Osteoblast (primary cell): Measurements from ENCODE around the gene TBXT. TPM values are rescaled to one million over a fixed set of nuclear protein-coding genes. Genes with fewer than 3 reads are reported as not detected.

Experiments
- DNase-seq: peaks from one replicate; pipeline ENCODE4 v3.0.0; 2011; ENCODE audit warnings: low spot score, mixed read lengths; ENCODE audit not compliant: insufficient read length; ENCODE audit errors: missing footprints
- H2AFZ ChIP-seq: 2 replicates; pipeline ENCODE4 v1.6.0; 2011; ENCODE audit warnings: mild to moderate bottlenecking, low read length
- H3K27ac ChIP-seq: 2 replicates; pipeline ENCODE4 v1.5.1; 2011; ENCODE audit warnings: mild to moderate bottlenecking, low read depth, low read length, moderate library complexity
- H3K27me3 ChIP-seq: 2 replicates; pipeline ENCODE4 v1.6.0; 2012; ENCODE audit warnings: mild to moderate bottlenecking, control low read depth, inconsistent platforms, low read length, moderate library complexity; ENCODE audit not compliant: insufficient read depth
- H3K36me3 ChIP-seq: 2 replicates; pipeline ENCODE4 v1.5.1; 2011; ENCODE audit warnings: mild to moderate bottlenecking, low read length, control low read depth, moderate library complexity; ENCODE audit not compliant: insufficient read depth
- H3K4me1 ChIP-seq: 2 replicates; pipeline ENCODE4 v1.5.1; 2011; ENCODE audit warnings: mild to moderate bottlenecking, low read length, control low read depth, moderate library complexity; ENCODE audit not compliant: insufficient read depth
- H3K4me2 ChIP-seq: 2 replicates; pipeline ENCODE4 v1.6.0; 2011; ENCODE audit warnings: mild to moderate bottlenecking, low read length; ENCODE audit not compliant: insufficient read depth
- H3K4me3 ChIP-seq: fragments of 200-600 bp; sonication (generic); 3 replicates; pipeline ENCODE4 v1.5.1; 2012; ENCODE audit warnings: mild to moderate bottlenecking, low read length, inconsistent platforms; ENCODE audit not compliant: insufficient read depth
- H3K79me2 ChIP-seq: 2 replicates; pipeline ENCODE4 v1.6.0; 2012; ENCODE audit warnings: mild to moderate bottlenecking, low read length, control low read depth, inconsistent platforms; ENCODE audit not compliant: insufficient read depth
- H3K9me3 ChIP-seq: 2 replicates; pipeline ENCODE4 v1.5.1; 2011; ENCODE audit warnings: low read depth, low read length, control low read depth
- H4K20me1 ChIP-seq: 2 replicates; pipeline ENCODE4 v1.6.0; 2012; ENCODE audit warnings: mild to moderate bottlenecking, low read length, control low read depth; ENCODE audit not compliant: insufficient read depth
- CTCF ChIP-seq: IDR thresholded peaks from 2 replicates; pipeline ENCODE4 v1.5.1; 2011; ENCODE audit warnings: mild to moderate bottlenecking, low read depth, low read length, moderate library complexity; ENCODE audit errors: extremely low read depth
- small RNA-seq: library from RNA; depleted of rRNA; stranded (forward); fragments of <200 nt; gene quantifications from one replicate; pipeline ENCODE3, GENCODE V24; 2012
- total RNA-seq: library from RNA; depleted of rRNA; stranded (reverse); fragments of >200 nt; gene quantifications from 2 replicates; pipeline ENCODE4 v1.2.3, GENCODE V29; 2012

Gene TBXT
- total RNA-seq, 1 donor, result not detected

DNA sequence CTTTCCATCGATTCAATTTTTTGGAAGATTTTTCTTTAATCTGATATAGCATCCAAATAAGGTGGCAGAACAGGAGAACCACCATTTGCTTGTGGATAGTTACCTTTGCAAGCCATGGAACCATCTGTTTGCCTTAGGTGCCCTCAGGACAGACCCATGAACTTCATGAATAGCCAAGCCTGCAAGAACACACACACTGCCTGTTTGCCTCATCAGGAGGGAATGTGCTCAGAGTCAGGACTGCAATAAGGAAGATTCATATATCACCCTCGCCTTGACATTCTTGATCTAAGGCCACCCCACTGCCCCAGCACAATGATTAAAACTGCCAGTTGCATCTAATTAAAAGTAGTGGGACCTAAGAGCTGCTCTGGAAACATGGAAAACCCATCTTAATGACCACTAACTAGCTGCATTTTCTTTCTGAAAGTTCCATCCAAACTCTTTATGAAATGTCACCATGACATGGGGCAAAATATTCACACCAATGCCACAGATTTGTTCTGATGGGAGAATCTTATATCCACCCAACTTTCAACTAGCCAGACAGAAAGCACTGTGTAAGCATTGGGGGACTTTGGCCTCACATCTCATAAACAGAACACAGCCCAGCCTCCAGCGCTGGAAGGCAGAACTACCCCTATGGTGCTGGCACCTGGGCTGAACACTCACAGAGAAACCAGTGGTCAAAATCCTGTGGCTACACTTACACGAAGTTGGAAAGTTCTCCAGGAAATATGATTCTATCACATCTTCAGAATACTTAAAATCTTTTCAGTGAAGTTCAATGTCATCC, 48.3 kb downstream of the TBXT start:
- Histone ChIP-seq H3K27me3 (no peaks in the 10 kb centered on the region), H3K4me2 (no peak overlapping the region), H3K4me1 (no peaks in the 10 kb centered on the region), H3K79me2 (no peaks in the 10 kb centered on the region), H3K27ac (no peak overlapping the region), H3K36me3 (no peaks in the 10 kb centered on the region), H3K9me3 (no peaks in the 10 kb centered on the region), H3K4me3 (no peak overlapping the region), H2AFZ (no peak overlapping the region), H4K20me1 (no peaks in the 10 kb centered on the region)
- no peak for TF ChIP-seq CTCF
- no peak for DNase-seq

- Histone ChIP-seq H3K79me2 (no peaks in the 10 kb centered on the region), H3K9me3 (no peaks in the 10 kb centered on the region), H3K4me1 (peaks cover 6% of the 10 kb centered on the region), H3K4me2 (no peak overlapping the region), H3K27ac (no peak overlapping the region), H2AFZ (no peak overlapping the region), H3K27me3 (peaks cover 6% of the 10 kb centered on the region), H3K36me3 (no peaks in the 10 kb centered on the region), H3K4me3 (no peak overlapping the region), H4K20me1 (no peaks in the 10 kb centered on the region)
- DNase-seq, result no peak
- TF ChIP-seq CTCF, result no peak
These were observed 52.0 kb downstream of the TBXT start for GRCh38 chr6:166115609-166116008.

DNA sequence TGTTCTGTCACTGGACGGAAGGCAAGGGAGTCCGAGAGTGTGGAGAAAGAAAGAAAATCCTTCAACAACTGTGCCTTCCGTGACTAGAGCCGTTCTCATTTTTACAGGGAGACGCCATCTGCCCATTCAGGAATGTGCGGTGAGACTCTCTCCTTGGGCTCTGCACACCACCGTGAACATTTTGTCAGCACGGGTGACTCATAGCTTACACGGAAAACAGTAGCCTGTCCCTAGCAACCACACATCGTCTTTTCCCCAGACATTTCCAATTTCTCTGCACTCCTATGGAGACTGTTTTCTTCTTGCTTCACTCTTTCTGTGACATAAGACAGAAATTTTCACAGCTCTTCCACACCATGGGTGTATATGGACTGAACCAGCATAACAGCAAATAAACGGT, 55.1 kb downstream of the TBXT start:
- H2AFZ ChIP-seq, result peak overlapping the region; percentile 35
- H3K27me3 ChIP-seq, result peaks cover 10% of the 10 kb centered on the region
- H3K4me1 ChIP-seq, result peaks cover 6% of the 10 kb centered on the region
- H3K27ac ChIP-seq, result peak overlapping the region; percentile 64
- no peaks in the 10 kb centered on the region for H3K36me3 ChIP-seq
- no peaks in the 10 kb centered on the region for H3K9me3 ChIP-seq
- H3K79me2 ChIP-seq, result no peaks in the 10 kb centered on the region
- peak overlapping the region; percentile 77 for H3K4me2 ChIP-seq
- peak overlapping the region; percentile 48 for H3K4me3 ChIP-seq
- TF ChIP-seq CTCF, result no peak
- H4K20me1 ChIP-seq, result no peaks in the 10 kb centered on the region
- DNase-seq, result peak; percentile 66

DNA sequence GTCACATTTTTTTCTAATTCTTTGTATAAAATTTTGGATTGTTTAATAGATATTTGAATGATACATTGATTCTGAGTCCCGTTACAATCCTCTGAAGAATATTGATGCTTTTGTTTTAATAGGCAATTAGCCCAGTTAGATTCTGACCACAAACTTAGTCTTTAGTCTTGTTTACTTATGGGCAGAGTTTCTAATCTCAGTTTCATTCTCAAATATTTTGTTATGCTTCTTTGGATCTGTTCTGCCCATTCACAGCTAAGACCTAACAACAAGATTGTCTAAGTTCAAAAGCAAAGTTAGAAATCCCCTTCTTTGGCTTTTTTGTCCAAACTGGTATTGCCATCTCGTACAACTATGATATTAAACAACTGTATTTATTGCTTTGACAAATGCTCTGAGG, 58.0 kb downstream of the TBXT start:
- Histone ChIP-seq H3K4me3 (no peak overlapping the region), H4K20me1 (no peaks in the 10 kb centered on the region)

More for the DNA sequence above, 58.0 kb downstream of the TBXT start:
- Histone ChIP-seq H3K27me3 (peaks cover 16% of the 10 kb centered on the region), H3K4me1 (peaks cover 6% of the 10 kb centered on the region), H2AFZ (no peak overlapping the region), H3K4me2 (no peak overlapping the region), H3K9me3 (no peaks in the 10 kb centered on the region), H3K79me2 (no peaks in the 10 kb centered on the region), H3K36me3 (no peaks in the 10 kb centered on the region), H3K27ac (no peak overlapping the region)
- no peak for DNase-seq
- TF ChIP-seq CTCF, result no peak

Small RNA genes lying within 50 kb of the gene (small RNA-seq; reads per million reads assigned to genes)
- not detected for gene RNU6-153P

Other genes with a start within 250 kb of the TBXT start
- gene PRR18, start 140.5 kb upstream of the TBXT start, total RNA-seq, result 0.29 TPM in 1 of 2 replicates, not detected in the other
- 22.1 and 25.7 TPM in 2 replicates for gene SFT2D1, start 174.7 kb upstream of the TBXT start, total RNA-seq
- gene MPC1, start 215.1 kb upstream of the TBXT start, total RNA-seq, result 23.5 and 29.5 TPM in 2 replicates